ENCODE measurements around the gene MRPS22. TPM values are rescaled to one million over a fixed set of nuclear protein-coding genes. Genes with fewer than 3 reads are reported as not detected.

MRPS22 gene
- total RNA-seq, 2 donors from 2014 or later: 34.1 to 37.8 TPM

DNA sequence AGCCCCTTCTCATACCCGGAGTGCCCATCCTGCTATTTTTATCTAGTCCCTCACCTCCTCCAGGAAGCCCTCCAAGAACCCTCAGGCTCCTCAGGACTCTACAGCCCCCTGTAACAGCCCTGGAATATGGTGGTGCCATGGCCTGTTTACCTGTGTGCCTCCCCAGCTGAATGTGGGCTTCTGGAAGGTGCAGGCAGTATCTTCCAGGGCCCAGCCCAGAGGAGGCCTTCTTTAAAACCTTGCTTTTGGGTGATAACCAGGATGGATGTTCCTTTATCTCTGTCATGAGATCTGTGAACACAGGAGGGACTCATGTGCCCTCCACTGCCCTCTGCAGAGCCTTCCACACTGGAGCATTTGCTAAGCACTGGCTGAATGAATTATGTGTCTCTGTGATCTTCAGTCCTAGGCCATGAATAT is 36.7 kb upstream of the MRPS22 start:
- Histone ChIP-seq H3K36me3 (no peaks in the 10 kb centered on the region), H3K9me3 (no peaks in the 10 kb centered on the region), H3K4me1 (replicated peaks) (no peaks in the 10 kb centered on the region), H3K27ac (no peak overlapping the region), H3K4me3 (no peak overlapping the region), H3K27me3 (replicated peaks; ENCODE audit: insufficient read depth) (no peaks in the 10 kb centered on the region)
- intact Hi-C loops (cut with DNase I): no loop called here
- DNase-seq (ENCODE audit: low spot score): no peak
- TF ChIP-seq POLR2AphosphoS5 (IDR thresholded peaks at IDR 0.05) (no peak), POLR2A (IDR thresholded peaks at IDR 0.05) (no peak)
- TF ChIP-seq, protein P1, sequence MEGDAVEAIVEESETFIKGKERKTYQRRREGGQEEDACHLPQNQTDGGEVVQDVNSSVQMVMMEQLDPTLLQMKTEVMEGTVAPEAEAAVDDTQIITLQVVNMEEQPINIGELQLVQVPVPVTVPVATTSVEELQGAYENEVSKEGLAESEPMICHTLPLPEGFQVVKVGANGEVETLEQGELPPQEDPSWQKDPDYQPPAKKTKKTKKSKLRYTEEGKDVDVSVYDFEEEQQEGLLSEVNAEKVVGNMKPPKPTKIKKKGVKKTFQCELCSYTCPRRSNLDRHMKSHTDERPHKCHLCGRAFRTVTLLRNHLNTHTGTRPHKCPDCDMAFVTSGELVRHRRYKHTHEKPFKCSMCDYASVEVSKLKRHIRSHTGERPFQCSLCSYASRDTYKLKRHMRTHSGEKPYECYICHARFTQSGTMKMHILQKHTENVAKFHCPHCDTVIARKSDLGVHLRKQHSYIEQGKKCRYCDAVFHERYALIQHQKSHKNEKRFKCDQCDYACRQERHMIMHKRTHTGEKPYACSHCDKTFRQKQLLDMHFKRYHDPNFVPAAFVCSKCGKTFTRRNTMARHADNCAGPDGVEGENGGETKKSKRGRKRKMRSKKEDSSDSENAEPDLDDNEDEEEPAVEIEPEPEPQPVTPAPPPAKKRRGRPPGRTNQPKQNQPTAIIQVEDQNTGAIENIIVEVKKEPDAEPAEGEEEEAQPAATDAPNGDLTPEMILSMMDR (IDR thresholded peaks at IDR 0.05): no peak
- WGBS: 89% methylated on average over 1 of the region's 1 CpG

DNA sequence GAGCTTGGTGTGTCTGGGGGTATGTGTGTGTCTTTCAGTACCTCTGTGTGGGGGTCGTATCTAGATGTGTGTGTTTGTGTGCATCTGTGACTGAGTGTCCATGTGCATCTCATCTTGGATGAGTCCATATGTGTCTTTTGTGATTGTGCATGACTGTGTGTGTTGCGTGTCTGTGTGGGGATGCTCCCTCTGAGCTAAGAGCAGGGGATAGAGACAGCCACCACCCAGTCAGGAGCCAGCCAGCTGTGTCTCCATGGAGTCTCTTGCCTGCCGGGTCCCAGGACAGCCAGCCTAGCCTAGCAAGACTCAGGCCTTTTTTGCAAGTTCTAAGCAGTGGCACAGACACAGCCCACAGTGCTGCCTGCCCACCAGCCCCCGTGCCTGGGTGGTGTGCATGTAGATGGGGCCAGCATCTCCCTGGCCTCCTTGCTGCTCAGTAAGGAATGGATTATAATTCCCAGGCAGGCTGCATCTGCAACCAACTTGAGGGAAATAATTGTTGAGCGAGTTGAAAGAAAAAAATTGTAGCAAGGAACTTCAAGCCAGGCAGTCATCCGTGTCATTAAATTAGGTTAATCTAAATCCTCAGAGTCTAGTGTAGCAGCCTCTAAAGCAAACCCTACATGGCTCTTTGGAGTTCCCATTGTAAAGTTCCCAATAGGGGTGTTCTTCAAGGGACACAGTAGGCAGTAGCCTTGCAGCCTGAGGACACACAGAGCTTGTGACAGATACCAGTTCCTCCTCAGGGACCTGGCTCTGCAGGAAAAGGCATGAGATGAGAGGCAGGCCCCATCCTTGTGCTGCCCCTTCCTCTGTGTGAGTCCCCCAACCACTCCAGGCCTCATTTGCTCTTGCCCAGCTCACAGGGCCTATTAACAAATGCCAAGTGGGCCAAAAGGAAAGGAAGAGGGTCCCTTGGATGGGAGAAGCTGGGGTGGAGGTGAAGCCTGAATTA is 35.9 kb upstream of the MRPS22 start:
- WGBS: 83% methylated on average over 6 of the region's 6 CpGs
- Histone ChIP-seq H3K4me1 (replicated peaks) (no peaks in the 10 kb centered on the region), H3K9me3 (no peaks in the 10 kb centered on the region), H3K36me3 (no peaks in the 10 kb centered on the region), H3K27me3 (replicated peaks; ENCODE audit: insufficient read depth) (no peaks in the 10 kb centered on the region), H3K4me3 (no peak overlapping the region), H3K27ac (no peak overlapping the region)
- intact Hi-C loops (cut with DNase I): no loop called here
- DNase-seq (ENCODE audit: low spot score): no peak
- TF ChIP-seq POLR2AphosphoS5 (IDR thresholded peaks at IDR 0.05) (no peak), POLR2A (IDR thresholded peaks at IDR 0.05) (no peak)
- TF ChIP-seq, protein P1 (IDR thresholded peaks at IDR 0.05): no peak

DNA sequence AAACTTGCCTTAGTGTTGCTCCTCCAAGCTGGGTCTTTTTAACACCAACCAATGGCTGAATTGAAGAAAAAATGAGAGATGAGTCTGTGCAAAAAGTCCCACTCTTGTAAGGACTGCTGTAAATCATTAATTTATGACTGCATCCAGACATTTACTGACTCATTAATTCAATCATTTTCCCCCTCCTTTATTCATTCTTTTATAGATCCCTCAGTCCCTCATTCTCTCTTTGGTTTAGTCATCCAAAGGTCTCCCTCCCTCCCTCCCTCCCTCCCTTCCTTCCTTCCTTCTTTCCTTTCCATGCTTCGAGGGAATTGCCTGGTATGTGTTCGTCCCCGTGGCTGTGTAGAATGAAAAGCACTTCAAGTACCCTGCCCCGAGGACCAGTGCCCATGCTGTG is 35.3 kb upstream of the MRPS22 start:
- H3K36me3 ChIP-seq: no peaks in the 10 kb centered on the region
- WGBS: 37% methylated on average over 4 of the region's 4 CpGs
- intact Hi-C loops (cut with DNase I): no loop called here

DNA sequence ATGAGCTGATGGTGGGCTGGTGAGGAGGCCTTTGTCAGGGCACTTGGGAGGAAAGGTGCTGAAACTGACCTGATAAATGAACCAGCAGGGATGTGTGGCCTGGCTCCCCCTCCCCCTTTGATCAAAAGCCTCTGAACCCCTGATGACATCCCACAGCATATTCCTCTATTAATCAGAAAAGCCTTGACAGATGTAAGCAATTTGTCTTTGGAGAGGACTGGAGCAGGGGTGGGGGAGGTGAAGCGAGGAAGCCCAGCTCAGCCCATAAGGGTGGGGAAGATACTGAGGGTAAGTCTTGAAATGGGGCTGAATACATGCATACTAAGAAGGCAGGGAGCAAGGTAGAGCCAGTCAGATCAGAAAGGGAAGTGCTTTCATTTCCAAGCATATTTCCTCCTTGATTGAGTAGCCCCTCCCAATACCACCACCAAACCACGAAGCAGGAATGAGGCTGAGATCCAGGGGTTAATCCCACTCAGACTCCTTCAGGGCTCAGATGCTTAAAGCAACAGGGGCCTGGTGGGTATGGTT is 34.7 kb upstream of the MRPS22 start:
- Histone ChIP-seq H3K4me3 (no peak overlapping the region), H3K27me3 (replicated peaks; ENCODE audit: insufficient read depth) (no peaks in the 10 kb centered on the region), H3K4me1 (replicated peaks) (no peaks in the 10 kb centered on the region), H3K27ac (no peak overlapping the region), H3K36me3 (no peaks in the 10 kb centered on the region), H3K9me3 (no peaks in the 10 kb centered on the region)
- no peak for DNase-seq (ENCODE audit: low spot score)
- intact Hi-C loops (cut with DNase I): no loop called here
- WGBS: 68% methylated on average over 2 of the region's 2 CpGs
- TF ChIP-seq POLR2A (IDR thresholded peaks at IDR 0.05): no peak
- TF ChIP-seq, protein P1 (IDR thresholded peaks at IDR 0.05): no peak

More for the DNA sequence above, 35.3 kb upstream of the MRPS22 start:
- no peak overlapping the region for H3K27ac ChIP-seq
- H3K4me1 ChIP-seq (replicated peaks): no peaks in the 10 kb centered on the region
- no peaks in the 10 kb centered on the region for H3K9me3 ChIP-seq
- no peak for DNase-seq (ENCODE audit: low spot score)
- no peak for TF ChIP-seq POLR2AphosphoS5 (IDR thresholded peaks at IDR 0.05)
- TF ChIP-seq, protein P1 (IDR thresholded peaks at IDR 0.05): no peak
- TF ChIP-seq POLR2A (IDR thresholded peaks at IDR 0.05): no peak
- no peaks in the 10 kb centered on the region for H3K27me3 ChIP-seq (replicated peaks; ENCODE audit: insufficient read depth)
- H3K4me3 ChIP-seq: no peak overlapping the region

All from prostate gland (tissue), 2 donors.